Midbrain (tissue), 1 donor: ENCODE data around the gene IL11.
"Not testable (repeated sequence)": the region's sequence is repeated elsewhere in the genome, so short reads cannot be mapped to it uniquely, and the experiment has no call there.

ENCODE experiments used
- DNase-seq: peaks from one replicate; lab custom pipeline; 2025; lab: John Stamatoyannopoulos, UW

IL11 gene

GRCh38 chr19:55352040-55352439 is 18.2 kb downstream of the IL11 start:
- no peak for DNase-seq

- DNase-seq = no peak
Measured at GRCh38 chr19:55350620-55351315, 19.5 kb downstream of the IL11 start.

- DNase-seq = no peak
Measured at GRCh38 chr19:55348317-55349034, 21.8 kb downstream of the IL11 start.

- no peak for DNase-seq
Measured at GRCh38 chr19:55347442-55348009, 22.7 kb downstream of the IL11 start.

- DNase-seq = no peak
Measured at GRCh38 chr19:55346725-55347441, 23.4 kb downstream of the IL11 start.

GRCh38 chr19:55345818-55346724 is 24.2 kb downstream of the IL11 start:
- DNase-seq = no peak

- DNase-seq = no peak
Measured at GRCh38 chr19:55345101-55345817, 25.0 kb downstream of the IL11 start.

- DNase-seq = peak; percentile 52
Measured at GRCh38 chr19:55344444-55344843, 25.8 kb downstream of the IL11 start.

- DNase-seq = no peak
Measured at GRCh38 chr19:55341595-55342531, 28.4 kb downstream of the IL11 start.

- DNase-seq = peak; percentile 33
Measured at GRCh38 chr19:55341171-55341588, 29.1 kb downstream of the IL11 start.

GRCh38 chr19:55340784-55341147 is 29.5 kb downstream of the IL11 start:
- no peak for DNase-seq

GRCh38 chr19:55339889-55340783 is 30.1 kb downstream of the IL11 start:
- DNase-seq = no peak

GRCh38 chr19:55339105-55339888 is 31.0 kb downstream of the IL11 start, which contains the start of gene KMT5C:
Gene KMT5C, plus strand, starts transcription at chr19:55339876. Its CDS starts 2,061 bp downstream, at chr19:55341937.
- peak; percentile 100 for DNase-seq

GRCh38 chr19:55336101-55336500 is 34.2 kb downstream of the IL11 start:
- DNase-seq = no peak

GRCh38 chr19:55333870-55334269 is 36.4 kb downstream of the IL11 start:
- no peak for DNase-seq

GRCh38 chr19:55329791-55330190 is 40.5 kb downstream of the IL11 start:
- not testable (repeated sequence) for DNase-seq

- DNase-seq = not testable (repeated sequence)
Measured at GRCh38 chr19:55328774-55329318, 41.4 kb downstream of the IL11 start.
